ENCODE measurements around the gene LSMEM2. TPM values are rescaled to one million over a fixed set of nuclear protein-coding genes. Genes with fewer than 3 reads are reported as not detected.

Gene LSMEM2
- total RNA-seq, 1 experiment from 2014 or later = not detected

DNA sequence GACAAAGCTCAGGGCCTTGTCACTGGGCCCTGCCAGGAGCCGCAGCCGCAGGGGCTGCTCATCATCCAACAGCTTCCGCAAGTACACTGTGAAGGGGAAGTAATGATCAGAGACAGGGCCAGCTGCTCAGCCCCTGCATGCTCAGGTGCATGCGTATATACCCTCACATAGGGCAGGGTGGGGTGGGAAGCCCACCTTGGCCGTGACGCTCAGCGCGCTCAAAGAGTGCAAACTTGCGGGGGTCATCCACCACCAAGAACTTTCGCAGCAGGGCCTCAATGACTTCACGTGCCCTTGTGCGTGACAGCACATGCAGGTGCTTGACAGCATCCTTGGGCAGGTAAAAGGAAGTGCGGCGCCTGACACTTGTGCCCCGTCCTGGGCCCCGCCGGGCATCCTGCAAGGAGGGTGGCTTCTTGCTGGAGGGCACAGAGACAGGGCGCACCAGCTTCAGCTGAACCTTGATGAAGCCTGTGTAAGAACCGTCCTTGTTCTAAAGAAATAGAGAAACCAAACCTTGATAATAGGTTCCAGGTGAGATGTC, 52.5 kb downstream of the LSMEM2 start:
- Histone ChIP-seq H3K36me3 (peaks cover 23% of the 10 kb centered on the region; the same call in 1 of the 2 replicates), H3K9me3 (replicated peaks) (no peaks in the 10 kb centered on the region), H3K4me1 (peaks cover 4% of the 10 kb centered on the region; the same call in 1 of the 2 replicates), H3K4me3 (no peak overlapping the region), H3K27me3 (no peaks in the 10 kb centered on the region), H3K27ac (no peak overlapping the region)
- no peak for DNase-seq

DNA sequence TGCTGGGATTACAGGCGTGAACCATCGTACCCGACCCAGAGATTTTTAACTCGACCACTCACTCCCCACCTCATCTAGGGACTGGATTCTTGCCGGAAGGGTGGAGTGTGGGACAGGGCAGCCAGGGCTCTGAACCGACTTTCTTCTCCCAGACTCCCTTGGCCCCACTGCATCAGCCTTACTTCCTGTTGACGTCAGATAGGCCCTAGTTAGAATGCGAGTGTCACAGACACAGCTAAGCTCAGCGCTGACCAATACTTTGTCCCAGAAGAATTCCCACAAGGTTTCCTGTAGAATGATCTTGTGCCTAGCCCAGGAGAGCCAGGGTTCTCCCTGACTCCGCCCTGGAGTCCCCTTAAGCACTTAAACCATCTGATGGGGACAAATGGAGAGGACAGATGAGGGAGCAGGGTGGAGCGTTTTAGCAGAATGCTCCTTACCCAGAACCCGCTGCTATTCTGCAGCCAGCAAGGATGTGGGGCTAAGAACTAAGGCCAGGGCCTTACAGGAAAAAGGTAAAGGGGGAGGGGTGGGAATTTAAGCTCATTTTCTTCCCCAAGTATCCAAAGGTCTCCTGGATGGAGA, 54.9 kb downstream of the LSMEM2 start:
- Histone ChIP-seq H3K4me1 (peaks cover 4% of the 10 kb centered on the region; the same call in 1 of the 2 replicates), H3K27me3 (no peaks in the 10 kb centered on the region), H3K36me3 (peaks cover 23% of the 10 kb centered on the region; the same call in 1 of the 2 replicates), H3K27ac (no peak overlapping the region), H3K9me3 (replicated peaks) (no peaks in the 10 kb centered on the region), H3K4me3 (no peak overlapping the region)
- no peak for DNase-seq

DNA sequence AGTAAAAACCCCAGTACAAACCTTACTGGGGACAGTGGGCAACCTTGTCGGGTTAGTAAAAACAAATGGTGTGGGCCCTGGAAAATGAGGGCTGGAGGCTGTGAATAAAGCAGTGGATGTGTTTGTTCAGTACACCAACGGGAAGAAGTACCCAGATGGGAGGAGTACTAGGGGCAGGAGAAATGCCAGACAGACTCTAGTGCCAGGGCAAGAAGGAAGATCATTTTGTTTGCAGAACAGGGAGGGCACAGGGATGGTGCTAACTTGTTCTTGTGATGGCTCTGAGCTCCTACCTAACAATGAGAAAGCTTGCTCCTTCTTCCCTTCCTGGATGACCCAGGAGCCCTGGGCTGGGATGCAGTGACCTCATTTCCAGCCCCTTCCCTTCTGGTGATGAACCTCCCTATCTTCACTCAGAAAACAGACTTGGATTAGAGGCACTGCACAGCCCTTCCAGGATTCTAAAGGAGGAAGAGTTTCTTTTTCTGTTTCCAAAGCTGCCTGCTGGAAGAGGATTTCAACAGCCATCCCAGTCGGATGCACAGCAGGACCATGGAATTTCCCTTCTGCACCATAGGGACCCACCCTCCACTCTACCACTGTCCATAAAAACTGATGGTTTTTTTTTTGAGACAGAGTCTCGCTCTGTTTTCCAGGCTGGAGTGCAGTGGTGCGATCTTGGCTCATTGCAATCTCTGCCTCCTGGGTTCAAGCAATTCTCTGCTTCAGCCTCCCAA, 55.6 kb downstream of the LSMEM2 start:
- H3K27me3 ChIP-seq = no peaks in the 10 kb centered on the region
- no peaks in the 10 kb centered on the region for H3K9me3 ChIP-seq (replicated peaks)
- H3K36me3 ChIP-seq = peaks cover 23% of the 10 kb centered on the region; the same call in 1 of the 2 replicates
- H3K4me1 ChIP-seq = peaks cover 4% of the 10 kb centered on the region; the same call in 1 of the 2 replicates
- no peak overlapping the region for H3K4me3 ChIP-seq
- no peak overlapping the region for H3K27ac ChIP-seq
- DNase-seq = no peak

DNA sequence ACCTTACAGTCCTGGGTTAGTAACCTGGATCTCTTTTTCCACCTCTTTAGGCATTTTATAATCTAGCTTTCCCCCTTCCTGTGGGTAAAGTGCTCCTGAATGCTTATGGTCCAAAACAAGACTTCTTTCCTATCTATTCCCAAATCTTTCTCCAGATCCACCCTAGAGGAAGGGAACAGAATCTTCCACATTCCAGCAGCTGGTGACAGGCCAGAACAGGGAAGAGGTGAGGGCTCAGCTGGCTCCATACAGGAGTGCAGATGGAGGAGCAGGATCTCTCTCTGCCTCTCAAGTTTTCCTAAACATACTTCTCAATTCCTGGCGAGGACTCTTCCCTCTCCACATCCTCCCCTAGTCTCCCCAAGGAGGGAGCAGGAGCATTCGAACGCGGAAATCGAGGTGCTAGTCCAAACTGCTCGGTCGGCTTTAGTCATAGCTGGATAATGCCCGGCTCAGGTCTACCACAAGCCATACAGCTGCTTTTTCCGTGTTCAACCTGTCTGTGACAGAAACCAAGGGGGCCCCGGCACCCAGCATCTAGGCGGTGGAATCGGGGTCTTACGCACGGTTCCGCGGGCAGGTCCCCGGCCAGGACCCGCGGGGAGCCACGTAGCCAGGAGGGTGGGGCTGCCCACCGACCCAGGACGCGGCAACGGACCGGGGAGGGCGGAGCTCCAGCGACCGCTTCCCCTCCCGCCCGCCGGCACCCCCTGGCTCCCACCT, 57.7 kb downstream of the LSMEM2 start:
- peak overlapping the region; percentile 67 for H3K27ac ChIP-seq
- H3K4me3 ChIP-seq = peak overlapping the region; percentile 79
- DNase-seq = peak in 1 of 2 experiments; percentile 38
- H3K27me3 ChIP-seq = no peaks in the 10 kb centered on the region
- no peaks in the 10 kb centered on the region for H3K9me3 ChIP-seq (replicated peaks)
- H3K4me1 ChIP-seq = peaks cover 4% of the 10 kb centered on the region; the same call in 1 of the 2 replicates
- H3K36me3 ChIP-seq = peaks cover 6% of the 10 kb centered on the region; the same call in 1 of the 2 replicates

DNA sequence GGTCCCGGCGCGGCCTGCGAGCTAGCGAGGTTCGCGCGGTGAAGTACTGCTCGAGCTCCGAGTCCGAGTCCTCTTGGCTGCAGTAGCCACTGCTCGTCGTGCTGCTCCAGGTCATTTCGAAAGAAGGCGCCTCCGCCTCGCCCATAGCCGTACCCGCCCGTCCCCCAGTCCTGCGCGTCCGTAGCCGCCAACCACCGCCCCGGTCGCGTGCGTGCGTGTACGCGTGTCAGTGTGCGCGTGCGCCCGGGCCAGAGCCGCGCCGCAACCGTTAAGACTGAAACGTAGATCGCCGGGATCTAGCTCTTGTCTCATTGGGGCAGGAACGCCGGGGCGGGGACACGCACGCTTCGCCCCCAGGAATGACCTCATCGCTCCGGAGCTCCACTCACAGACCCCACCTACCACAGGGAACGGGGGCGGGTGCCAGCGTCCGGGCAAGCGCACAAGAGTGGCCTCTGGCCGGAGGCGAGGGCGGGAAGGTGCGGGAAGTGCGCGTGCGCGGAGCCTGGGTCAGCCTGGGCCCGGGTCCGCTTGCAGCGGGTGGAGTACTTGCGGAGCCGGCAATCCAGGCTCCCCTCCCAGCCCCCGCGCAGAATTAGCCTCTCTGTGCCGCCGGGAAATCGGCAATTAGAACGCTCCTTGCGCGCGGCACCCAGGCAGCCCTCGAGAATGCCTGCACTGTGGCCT, 58.4 kb downstream of the LSMEM2 start:
- Histone ChIP-seq H3K4me1 (peaks cover 4% of the 10 kb centered on the region; the same call in 1 of the 2 replicates), H3K36me3 (0 out of 2 replicates have a peak, but pooled peaks cover under 1% of the 10 kb centered on the region), H3K4me3 (peak overlapping the region; percentile 79), H3K27me3 (no peaks in the 10 kb centered on the region), H3K9me3 (replicated peaks) (no peaks in the 10 kb centered on the region), H3K27ac (peak overlapping the region; percentile 67)
- peak; percentile 98 to 99 for DNase-seq

Other genes with a start within 250 kb of the LSMEM2 start
- 75.6 and 98.5 TPM in 2 replicates for gene RBM5, start 190.2 kb upstream of the LSMEM2 start, total RNA-seq (2014; rRNA removed; shearing (Covaris generic))
- 9.3 and 11.3 TPM in 2 replicates for gene SEMA3F, start 123.8 kb upstream of the LSMEM2 start, total RNA-seq (2014; rRNA removed; shearing (Covaris generic))
- 0.14 TPM in 1 of 2 replicates, not detected in the other for gene GNAT1, start 87.5 kb upstream of the LSMEM2 start, total RNA-seq (2014; rRNA removed; shearing (Covaris generic))
- gene SLC38A3, start 73.8 kb upstream of the LSMEM2 start, total RNA-seq (2014; rRNA removed; shearing (Covaris generic)) = 1.4 and 2.9 TPM in 2 replicates
- 63.8 and 64.7 TPM in 2 replicates for gene GNAI2, start 42.9 kb upstream of the LSMEM2 start, total RNA-seq (2014; rRNA removed; shearing (Covaris generic))
- 3.3 and 4.8 TPM in 2 replicates for gene SEMA3B, start 9.9 kb upstream of the LSMEM2 start, total RNA-seq (2014; rRNA removed; shearing (Covaris generic))
- gene IFRD2, start 13.3 kb downstream of the LSMEM2 start, total RNA-seq (2014; rRNA removed; shearing (Covaris generic)) = 85.3 and 98.8 TPM in 2 replicates
- gene HYAL3, start 20.3 kb downstream of the LSMEM2 start, total RNA-seq (2014; rRNA removed; shearing (Covaris generic)) = 3.6 and 4.5 TPM in 2 replicates
- gene NAA80, start 20.3 kb downstream of the LSMEM2 start, total RNA-seq (2014; rRNA removed; shearing (Covaris generic)) = 3.2 and 3.4 TPM in 2 replicates
- 0.43 TPM in 1 of 2 replicates, not detected in the other for gene HYAL1, start 24.5 kb downstream of the LSMEM2 start, total RNA-seq (2014; rRNA removed; shearing (Covaris generic))
- gene HYAL2, start 43.7 kb downstream of the LSMEM2 start, total RNA-seq (2014; rRNA removed; shearing (Covaris generic)) = 41.7 and 47.2 TPM in 2 replicates
- 21.2 and 26.4 TPM in 2 replicates for gene TUSC2, start 49.1 kb downstream of the LSMEM2 start, total RNA-seq (2014; rRNA removed; shearing (Covaris generic))
- gene RASSF1, start 61.7 kb downstream of the LSMEM2 start, total RNA-seq (2014; rRNA removed; shearing (Covaris generic)) = 11.7 and 12.7 TPM in 2 replicates
- 0.73 and 0.99 TPM in 2 replicates for gene ZMYND10, start 66.6 kb downstream of the LSMEM2 start, total RNA-seq (2014; rRNA removed; shearing (Covaris generic))
- 14.0 and 14.4 TPM in 2 replicates for gene NPRL2, start 71.7 kb downstream of the LSMEM2 start, total RNA-seq (2014; rRNA removed; shearing (Covaris generic))
- gene CYB561D2, start 71.8 kb downstream of the LSMEM2 start, total RNA-seq (2014; rRNA removed; shearing (Covaris generic)) = 6.5 and 8.9 TPM in 2 replicates
- 27.2 and 28.2 TPM in 2 replicates for gene TMEM115, start 80.4 kb downstream of the LSMEM2 start, total RNA-seq (2014; rRNA removed; shearing (Covaris generic))
- not detected in 2 replicates for gene CACNA2D2, start 224.5 kb downstream of the LSMEM2 start, total RNA-seq (2014; rRNA removed; shearing (Covaris generic))

Measured in SJCRH30 (cell line).